Tibial nerve (tissue), 4 donors: ENCODE measurements around the gene FBXL17. TPM values are rescaled to one million over a fixed set of nuclear protein-coding genes. Genes with fewer than 3 reads are reported as not detected.
"Not testable (repeated sequence)": the region's sequence is repeated elsewhere in the genome, so short reads cannot be mapped to it uniquely, and the experiment has no call there.

Experiments used
- DNase-seq, 2 donors: peaks; one replicate each; pipeline ENCODE4 v3.0.0-alpha.2; 2019; ENCODE audit warnings: low spot score in 2 of 2
- H3K27ac ChIP-seq, 4 donors: fragments of 200-600 bp; sonication (generic) in 3 of 4; one replicate each; pipeline ENCODE4 v1.5.1; 2017 to 2019; ENCODE audit warnings: mild to moderate bottlenecking in 1 of 4
- H3K27me3 ChIP-seq, 2 donors: fragments of 200-600 bp; sonication (generic) in 1 of 2; one replicate each; pipeline versions ENCODE4 v1.5.1 to v1.6.0; 2017 to 2019
- H3K36me3 ChIP-seq, 3 donors: fragments of 200-600 bp; sonication (generic); one replicate each; pipeline ENCODE4 v1.5.1; 2018 to 2019
- H3K4me1 ChIP-seq, 4 donors: fragments of 200-600 bp; sonication (generic) in 3 of 4; one replicate each; pipeline ENCODE4 v1.5.1; 2017 to 2019
- H3K4me3 ChIP-seq, 4 donors: fragments of 200-600 bp; sonication (generic) in 3 of 4; one replicate each; pipeline ENCODE4 v1.5.1; 2017 to 2019; ENCODE audit warnings: mild to moderate bottlenecking in 1 of 4, moderate library complexity in 1 of 4
- H3K9me3 ChIP-seq, 4 donors: fragments of 200-600 bp; sonication (generic) in 3 of 4; one replicate each; pipeline ENCODE4 v1.5.1; 2017 to 2019
- EP300 ChIP-seq, 2 donors: sonication (generic); formaldehyde crosslinking; IDR thresholded peaks; one replicate each; pipeline ENCODE4 v1.6.1; 2017; ENCODE audit warnings: antibody characterized with exemption in 2 of 2, mild to moderate bottlenecking in 1 of 2
- POLR2A ChIP-seq, 2 donors: fragments of 450-650 bp; IDR thresholded peaks; one replicate each; pipeline ENCODE4 v1.6.1; 2017; ENCODE audit warnings: antibody characterized with exemption in 2 of 2, mild to moderate bottlenecking in 2 of 2, moderate library complexity in 2 of 2
- WGBS, 2 donors: methylation state at CpG; one replicate each; pipeline ENCODE4 v1.1.5; 2018; 5-methylcytosine and 5-hydroxymethylcytosine counted together
- total RNA-seq, 4 donors: library from RNA; depleted of rRNA; stranded (reverse); fragments of >200 nt; gene quantifications; one replicate each; pipeline ENCODE4 v1.1.0, GENCODE V29; 2016
- TF ChIP-seq, protein P1 (sequence below), 5 experiments: fragments of 200-600 bp in 3 of 5; fragments of 450-650 bp in 2 of 5; sonication (generic) in 3 of 5; IDR thresholded peaks; one replicate each; pipeline ENCODE4 v1.5.1; 2016 to 2019; ENCODE audit warnings: antibody characterized with exemption in 5 of 5, mild to moderate bottlenecking in 3 of 5, moderate library complexity in 2 of 5

Gene FBXL17
- total RNA-seq, 4 donors from 2014 or later: 16.5 to 19.0 (median 17.6) TPM

DNA sequence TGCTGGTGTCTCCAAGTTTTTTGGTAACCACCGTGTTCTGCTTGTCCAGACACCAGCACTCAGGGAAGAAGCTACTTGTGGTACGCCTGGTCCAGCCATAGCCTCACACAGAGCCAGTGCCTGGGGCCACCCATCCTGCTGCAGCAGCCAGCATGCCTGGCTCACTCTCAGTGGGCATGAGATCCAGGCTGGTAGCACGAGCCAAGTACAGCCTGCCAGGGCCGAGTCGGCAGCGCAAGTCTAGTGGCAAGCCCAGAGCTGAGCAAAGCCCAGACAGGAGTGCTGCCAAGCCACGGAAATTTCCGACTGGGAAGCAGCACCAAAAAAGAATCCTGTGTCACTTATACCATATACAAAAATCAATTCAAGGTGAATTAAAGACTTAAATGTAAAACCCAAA lies 36.3 kb upstream of the FBXL17 start:
- no peak for DNase-seq
- Histone ChIP-seq H3K9me3 (no peaks in the 10 kb centered on the region), H3K27me3 (no peaks in the 10 kb centered on the region), H3K36me3 (no peaks in the 10 kb centered on the region), H3K4me1 (no peaks in the 10 kb centered on the region), H3K4me3 (no peak overlapping the region), H3K27ac (no peak overlapping the region)
- 75 to 82% methylated on average over 8 of the region's 8 CpGs for WGBS, 2 donors
- TF ChIP-seq, protein P1, sequence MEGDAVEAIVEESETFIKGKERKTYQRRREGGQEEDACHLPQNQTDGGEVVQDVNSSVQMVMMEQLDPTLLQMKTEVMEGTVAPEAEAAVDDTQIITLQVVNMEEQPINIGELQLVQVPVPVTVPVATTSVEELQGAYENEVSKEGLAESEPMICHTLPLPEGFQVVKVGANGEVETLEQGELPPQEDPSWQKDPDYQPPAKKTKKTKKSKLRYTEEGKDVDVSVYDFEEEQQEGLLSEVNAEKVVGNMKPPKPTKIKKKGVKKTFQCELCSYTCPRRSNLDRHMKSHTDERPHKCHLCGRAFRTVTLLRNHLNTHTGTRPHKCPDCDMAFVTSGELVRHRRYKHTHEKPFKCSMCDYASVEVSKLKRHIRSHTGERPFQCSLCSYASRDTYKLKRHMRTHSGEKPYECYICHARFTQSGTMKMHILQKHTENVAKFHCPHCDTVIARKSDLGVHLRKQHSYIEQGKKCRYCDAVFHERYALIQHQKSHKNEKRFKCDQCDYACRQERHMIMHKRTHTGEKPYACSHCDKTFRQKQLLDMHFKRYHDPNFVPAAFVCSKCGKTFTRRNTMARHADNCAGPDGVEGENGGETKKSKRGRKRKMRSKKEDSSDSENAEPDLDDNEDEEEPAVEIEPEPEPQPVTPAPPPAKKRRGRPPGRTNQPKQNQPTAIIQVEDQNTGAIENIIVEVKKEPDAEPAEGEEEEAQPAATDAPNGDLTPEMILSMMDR (IDR thresholded peaks at IDR 0.05): no peak
- TF ChIP-seq POLR2A (IDR thresholded peaks at IDR 0.05) (no peak), EP300 (IDR thresholded peaks at IDR 0.05) (no peak)

GRCh38 chr5:108417166-108417670 lies 35.3 kb upstream of the FBXL17 start:
- TF ChIP-seq POLR2A (IDR thresholded peaks at IDR 0.05) (no peak), EP300 (IDR thresholded peaks at IDR 0.05) (no peak)
- TF ChIP-seq, protein P1 (IDR thresholded peaks at IDR 0.05): no peak
- 75 to 79% methylated on average over 5 of the region's 5 CpGs for WGBS, 2 donors
- Histone ChIP-seq H3K9me3 (no peaks in the 10 kb centered on the region), H3K36me3 (no peaks in the 10 kb centered on the region), H3K27ac (no peak overlapping the region), H3K27me3 (no peaks in the 10 kb centered on the region), H3K4me3 (no peak overlapping the region), H3K4me1 (no peaks in the 10 kb centered on the region)
- no peak for DNase-seq

GRCh38 chr5:108415726-108416125 lies 33.8 kb upstream of the FBXL17 start:
- TF ChIP-seq, protein P1 (IDR thresholded peaks at IDR 0.05): no peak
- TF ChIP-seq POLR2A (IDR thresholded peaks at IDR 0.05): no peak
- no peak overlapping the region for H3K4me3 ChIP-seq
- H3K36me3 ChIP-seq: no peaks in the 10 kb centered on the region
- H3K4me1 ChIP-seq: no peaks in the 10 kb centered on the region
- H3K9me3 ChIP-seq: no peaks in the 10 kb centered on the region
- no peaks in the 10 kb centered on the region for H3K27me3 ChIP-seq
- no peak for DNase-seq
- H3K27ac ChIP-seq: no peak overlapping the region

DNA sequence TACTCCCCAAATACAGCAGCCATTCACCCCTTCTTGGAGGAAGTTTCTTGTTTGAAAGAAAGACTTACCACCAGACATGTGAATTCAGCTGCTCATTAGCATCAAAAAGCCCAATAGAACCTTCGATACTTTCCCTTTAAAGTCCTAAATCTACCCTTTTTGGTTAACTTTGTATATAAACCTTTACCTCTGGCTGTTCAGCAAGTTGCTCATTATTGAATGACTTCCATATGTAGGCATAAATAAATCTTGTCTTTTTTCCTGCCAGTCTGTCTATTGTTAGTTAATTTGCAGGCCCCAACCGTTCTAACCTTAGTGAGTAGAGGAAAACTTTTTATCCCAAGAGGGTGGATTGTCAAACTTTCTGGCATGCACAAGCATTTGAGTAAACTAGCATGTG lies 27.9 kb upstream of the FBXL17 start:
- no peaks in the 10 kb centered on the region for H3K27me3 ChIP-seq
- 41 to 49% methylated on average over 2 of the region's 2 CpGs for WGBS, 2 donors
- TF ChIP-seq, protein P1 (IDR thresholded peaks at IDR 0.05): no peak
- TF ChIP-seq POLR2A (IDR thresholded peaks at IDR 0.05): no peak
- no peak for TF ChIP-seq EP300 (IDR thresholded peaks at IDR 0.05)
- no peak overlapping the region for H3K27ac ChIP-seq
- H3K4me1 ChIP-seq: no peaks in the 10 kb centered on the region
- DNase-seq: no peak
- no peaks in the 10 kb centered on the region for H3K36me3 ChIP-seq
- H3K9me3 ChIP-seq: peaks cover 0 to 5% (median 0%) of the 10 kb centered on the region in 4 donors
- no peak overlapping the region for H3K4me3 ChIP-seq

DNA sequence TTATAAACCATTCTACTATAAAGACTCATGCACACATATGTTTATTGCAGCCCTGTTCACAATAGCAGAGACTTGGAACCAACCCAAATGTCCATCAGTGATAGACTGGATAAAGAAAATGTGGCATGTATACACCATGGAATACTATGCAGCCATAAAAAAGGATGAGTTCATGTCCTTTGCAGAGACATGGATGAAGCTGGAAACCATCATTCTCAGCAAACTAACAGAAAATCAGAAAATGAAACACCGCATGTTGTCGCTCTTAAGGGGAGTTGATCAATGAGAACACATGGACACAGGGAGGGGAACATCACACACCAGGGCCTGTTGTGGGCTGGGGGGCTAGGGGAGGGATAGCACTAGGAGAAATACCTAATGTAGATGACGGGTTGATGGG lies 23.3 kb upstream of the FBXL17 start:
- H3K36me3 ChIP-seq, H3K4me3 ChIP-seq, H3K27me3 ChIP-seq, H3K27ac ChIP-seq, H3K4me1 ChIP-seq, DNase-seq: not testable (repeated sequence)
- WGBS, 2 donors: 95 to 96% methylated on average over 3 of the region's 3 CpGs
- peaks cover 0 to 12% (median 0%) of the 10 kb centered on the region in 4 donors for H3K9me3 ChIP-seq

DNA sequence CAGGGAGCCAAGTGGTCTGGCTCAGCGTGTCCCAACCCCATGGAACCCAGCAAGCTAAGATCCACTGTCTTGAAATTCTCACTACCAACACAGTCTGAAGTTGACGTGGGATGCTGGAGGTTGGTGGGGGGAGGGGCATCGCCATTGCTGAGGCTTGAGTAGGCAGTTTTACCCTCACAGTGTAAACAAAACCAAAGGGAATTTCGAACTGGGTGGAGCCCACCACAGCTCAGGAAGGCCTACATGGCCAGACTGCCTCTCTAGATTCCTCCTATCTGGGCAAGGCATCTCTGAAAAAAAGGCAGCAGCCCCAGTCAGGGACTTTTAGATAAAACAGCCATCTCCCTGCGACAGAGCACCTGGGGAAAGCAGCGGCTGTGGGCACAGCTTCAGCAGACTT lies 17.1 kb upstream of the FBXL17 start:
- no peak for DNase-seq
- Histone ChIP-seq H3K27me3 (peaks cover 0 to 24% of the 10 kb centered on the region in 2 donors), H3K9me3 (peaks cover 0 to 3% (median 0%) of the 10 kb centered on the region in 4 donors), H3K27ac (no peak overlapping the region), H3K4me1 (no peaks in the 10 kb centered on the region), H3K36me3 (no peaks in the 10 kb centered on the region), H3K4me3 (no peak overlapping the region)
- 67 to 80% methylated on average over 4 to 6 of the region's 6 CpGs for WGBS, 2 donors
- TF ChIP-seq POLR2A (IDR thresholded peaks at IDR 0.05) (no peak), EP300 (IDR thresholded peaks at IDR 0.05) (no peak)
- TF ChIP-seq, protein P1 (IDR thresholded peaks at IDR 0.05): no peak

- not testable (repeated sequence) for DNase-seq, H3K36me3 ChIP-seq, H3K4me1 ChIP-seq, H3K4me3 ChIP-seq, H3K27ac ChIP-seq, H3K9me3 ChIP-seq
- 68 to 69% methylated on average over 5 of the region's 5 CpGs for WGBS, 2 donors
- peaks cover 0 to 24% of the 10 kb centered on the region in 2 donors for H3K27me3 ChIP-seq
Observed at GRCh38 chr5:108396837-108397236, 14.9 kb upstream of the FBXL17 start.
